NT2/D1 (cell line): Measurements from ENCODE around the gene ZSCAN5B.

Experiments
- DNase-seq: peaks from one replicate; pipeline ENCODE4 v3.0.0-alpha.2; 2011; ENCODE audit warnings: low read depth, low spot score
- H3K27me3 ChIP-seq: 2 replicates; pipeline ENCODE4 v1.6.0; 2011; ENCODE audit warnings: mild to moderate bottlenecking; ENCODE audit not compliant: insufficient read length, insufficient read depth
- H3K36me3 ChIP-seq: 2 replicates; pipeline ENCODE4 v1.6.1; 2011; ENCODE audit warnings: mild to moderate bottlenecking, low read length, mixed read lengths; ENCODE audit not compliant: insufficient read depth, insufficient read length
- H3K4me1 ChIP-seq: 2 replicates; pipeline ENCODE4 v1.5.1; 2011; ENCODE audit not compliant: insufficient read depth, insufficient read length
- H3K4me3 ChIP-seq: 2 replicates; pipeline ENCODE4 v1.5.1; 2011; ENCODE audit warnings: low read depth; ENCODE audit not compliant: insufficient read length
- H3K9ac ChIP-seq: 2 replicates; pipeline ENCODE4 v1.6.0; 2011; ENCODE audit warnings: low read depth; ENCODE audit not compliant: insufficient read length
- H3K9me3 ChIP-seq: 2 replicates; pipeline ENCODE4 v1.5.1; 2011; ENCODE audit warnings: mild to moderate bottlenecking, low read length; ENCODE audit not compliant: insufficient read depth
- SUZ12 ChIP-seq: IDR thresholded peaks from 2 replicates; pipeline ENCODE4 v1.6.1; 2011; ENCODE audit not compliant: insufficient read length, insufficient read depth; ENCODE audit errors: extremely low read depth
- YY1 ChIP-seq: IDR thresholded peaks from 2 replicates; pipeline ENCODE4 v1.6.1; 2011; ENCODE audit not compliant: insufficient read length, insufficient read depth
- ZNF274 ChIP-seq: IDR thresholded peaks from 2 replicates; pipeline ENCODE4 v1.6.1; 2011; ENCODE audit warnings: mild to moderate bottlenecking, low read depth, low read length

The ZSCAN5B gene

DNA sequence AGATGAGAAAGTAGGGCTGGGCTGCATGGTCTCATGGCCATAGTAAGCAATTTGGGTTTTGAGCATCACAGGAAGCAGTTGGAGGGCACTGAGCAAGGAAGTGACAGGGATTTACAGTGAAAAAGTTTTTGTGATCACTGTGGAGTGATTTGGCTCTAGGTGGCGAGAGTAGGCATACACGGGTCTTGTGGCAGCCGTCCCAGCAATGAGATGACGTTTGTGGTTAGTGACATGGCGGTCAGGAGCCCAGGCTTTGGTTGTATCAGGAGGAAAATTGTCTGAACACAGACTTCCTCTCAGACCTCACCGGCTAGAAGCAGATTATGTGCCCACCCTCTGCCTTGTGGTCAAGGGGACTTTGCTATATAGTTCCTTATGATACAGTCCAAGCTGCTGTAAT, 53.2 kb downstream of the ZSCAN5B start:
- no peak for DNase-seq

GRCh38 chr19:56142897-56143434, 54.6 kb downstream of the ZSCAN5B start:
- Histone ChIP-seq H3K4me1 (peaks cover 9% of the 10 kb centered on the region), H3K4me3 (peak overlapping the region; percentile 15), H3K27me3 (no peaks in the 10 kb centered on the region), H3K36me3 (peaks cover 46% of the 10 kb centered on the region), H3K9me3 (no peaks in the 10 kb centered on the region), H3K9ac (peak overlapping the region; percentile 56)
- DNase-seq, result no peak
- no peak for TF ChIP-seq ZNF274
- TF ChIP-seq YY1, result no peak
- TF ChIP-seq SUZ12, result no peak

More for the DNA sequence above, 53.2 kb downstream of the ZSCAN5B start:
- Histone ChIP-seq H3K9me3 (no peaks in the 10 kb centered on the region), H3K4me1 (peaks cover 9% of the 10 kb centered on the region), H3K27me3 (no peaks in the 10 kb centered on the region), H3K36me3 (peaks cover 55% of the 10 kb centered on the region), H3K4me3 (no peak overlapping the region), H3K9ac (no peak overlapping the region)
- TF ChIP-seq YY1 (no peak), ZNF274 (no peak), SUZ12 (no peak)

GRCh38 chr19:56142087-56142787, 55.3 kb downstream of the ZSCAN5B start:
- Histone ChIP-seq H3K9me3 (no peaks in the 10 kb centered on the region), H3K36me3 (peaks cover 39% of the 10 kb centered on the region), H3K9ac (peak overlapping the region; percentile 50), H3K4me1 (peaks cover 9% of the 10 kb centered on the region), H3K4me3 (peak overlapping the region; percentile 39), H3K27me3 (no peaks in the 10 kb centered on the region)
- DNase-seq, result no peak
- TF ChIP-seq YY1 (no peak), ZNF274 (no peak), SUZ12 (no peak)

- no peak for TF ChIP-seq ZNF274
- TF ChIP-seq YY1, result no peak
- Histone ChIP-seq H3K9me3 (no peaks in the 10 kb centered on the region), H3K36me3 (peaks cover 33% of the 10 kb centered on the region), H3K4me1 (peaks cover 9% of the 10 kb centered on the region), H3K9ac (peak overlapping the region; percentile 50), H3K27me3 (no peaks in the 10 kb centered on the region), H3K4me3 (peak overlapping the region; percentile 39)
- no peak for DNase-seq
Observed at GRCh38 chr19:56141417-56141993, 56.1 kb downstream of the ZSCAN5B start.

- Histone ChIP-seq H3K4me1 (peaks cover 9% of the 10 kb centered on the region), H3K27me3 (no peaks in the 10 kb centered on the region), H3K9me3 (no peaks in the 10 kb centered on the region), H3K36me3 (peaks cover 29% of the 10 kb centered on the region), H3K9ac (peak within 1 kb of the TSS; percentile 53), H3K4me3 (peak within 1 kb of the TSS; percentile 53)
- DNase-seq, result peak; percentile 90
- TF ChIP-seq YY1 (peak; percentile 46), ZNF274 (no peak)
Observed at GRCh38 chr19:56140583-56141416, 56.8 kb downstream of the ZSCAN5B start, which contains the start of gene ZNF444. TSS of gene ZNF444 (plus strand) at chr19:56141287. CDS start at chr19:56146912, 5,625 bp downstream.

DNA sequence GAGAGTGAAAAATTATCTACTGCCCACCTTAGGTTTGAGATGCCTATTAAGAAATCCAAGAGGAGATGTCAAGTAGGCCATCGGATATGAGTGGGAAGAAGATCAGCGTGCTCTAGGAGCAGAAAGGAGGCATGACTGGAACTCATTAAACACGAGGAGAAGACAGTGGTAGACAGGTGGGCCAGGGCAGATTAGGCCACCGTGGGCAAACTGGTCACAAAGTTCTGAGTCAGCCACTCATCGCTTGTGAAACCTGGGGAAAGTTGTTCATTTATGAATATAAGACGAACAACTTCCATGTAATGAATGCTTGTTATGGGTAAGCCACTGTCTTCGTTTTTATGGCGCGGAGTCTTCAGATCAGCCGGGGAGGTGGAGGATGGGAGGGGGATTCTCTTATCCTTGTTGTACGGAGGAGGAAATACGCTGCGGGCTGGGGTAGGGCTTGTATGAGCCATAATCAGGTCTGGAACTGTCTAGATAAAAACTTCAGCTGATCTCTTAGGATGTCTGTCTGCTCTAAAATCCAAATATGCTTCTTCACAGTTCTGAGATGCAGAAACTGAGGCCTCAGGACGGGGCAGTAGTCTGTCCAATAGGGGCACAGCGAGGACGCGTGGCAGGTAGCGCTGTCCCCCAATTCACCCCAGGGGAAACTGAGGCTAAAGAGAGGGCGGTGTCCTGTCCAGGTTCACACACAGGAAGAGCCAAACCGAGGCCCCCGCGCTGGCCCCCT, 57.6 kb downstream of the ZSCAN5B start:
- TF ChIP-seq YY1 (no peak), SUZ12 (no peak), ZNF274 (no peak)
- Histone ChIP-seq H3K27me3 (no peaks in the 10 kb centered on the region), H3K4me1 (peaks cover 12% of the 10 kb centered on the region), H3K4me3 (peak overlapping the region; percentile 53), H3K36me3 (peaks cover 25% of the 10 kb centered on the region), H3K9ac (peak overlapping the region; percentile 53), H3K9me3 (no peaks in the 10 kb centered on the region)
- DNase-seq, result no peak
